Measurements from ENCODE around the gene MS4A8.
"Not testable (repeated sequence)": the region's sequence is repeated elsewhere in the genome, so short reads cannot be mapped to it uniquely, and the experiment has no call there.

Gene MS4A8, protein sequence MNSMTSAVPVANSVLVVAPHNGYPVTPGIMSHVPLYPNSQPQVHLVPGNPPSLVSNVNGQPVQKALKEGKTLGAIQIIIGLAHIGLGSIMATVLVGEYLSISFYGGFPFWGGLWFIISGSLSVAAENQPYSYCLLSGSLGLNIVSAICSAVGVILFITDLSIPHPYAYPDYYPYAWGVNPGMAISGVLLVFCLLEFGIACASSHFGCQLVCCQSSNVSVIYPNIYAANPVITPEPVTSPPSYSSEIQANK

DNA sequence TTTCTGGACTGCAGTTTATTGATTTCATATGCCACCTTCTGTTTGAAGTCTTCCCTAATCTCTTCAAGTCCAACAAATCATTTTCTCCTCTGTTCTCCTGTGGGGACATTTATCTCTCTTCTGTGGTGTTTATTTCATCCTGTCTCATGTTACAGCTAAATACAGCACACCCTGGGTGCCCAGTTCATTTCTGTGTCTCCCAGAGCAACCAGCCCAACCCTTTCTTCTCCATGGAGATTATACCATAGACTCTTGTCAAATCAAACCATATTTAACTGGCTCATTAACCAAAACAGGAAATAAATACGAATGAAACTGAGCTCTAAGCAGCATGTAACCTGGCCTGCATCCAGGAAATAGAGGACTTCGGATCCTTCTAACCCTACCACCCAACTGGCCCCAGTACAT lies at the start of gene MS4A8:
Gene MS4A8 (plus strand): TSS at position 329 of the 408 bp plus-strand sequence. CDS start 1,249 bp downstream, outside the sequence.
- no peak for DNase-seq (ENCODE audit: low spot score)

DNA sequence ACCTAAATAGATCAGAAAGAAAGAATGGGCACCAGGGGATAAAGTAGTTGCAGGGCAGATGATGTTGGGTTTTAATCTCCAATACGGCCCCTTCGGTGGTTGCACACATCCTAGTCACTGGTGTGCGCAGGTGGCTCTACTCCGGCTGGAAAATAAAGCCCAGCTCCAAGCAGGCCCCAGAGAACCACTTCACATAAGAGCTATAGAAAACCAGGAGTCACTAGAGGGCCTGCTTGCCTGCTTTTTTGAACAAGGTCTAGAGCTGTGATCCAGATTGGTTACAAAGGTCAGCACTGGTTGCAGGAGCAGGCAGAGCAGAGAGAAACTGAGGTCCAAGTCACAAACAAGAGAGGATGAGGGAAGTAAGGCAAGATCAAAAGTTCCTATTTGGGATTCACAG lies 41.5 kb upstream of the MS4A8 start:
- DNase-seq (ENCODE audit: low spot score), result no peak

DNA sequence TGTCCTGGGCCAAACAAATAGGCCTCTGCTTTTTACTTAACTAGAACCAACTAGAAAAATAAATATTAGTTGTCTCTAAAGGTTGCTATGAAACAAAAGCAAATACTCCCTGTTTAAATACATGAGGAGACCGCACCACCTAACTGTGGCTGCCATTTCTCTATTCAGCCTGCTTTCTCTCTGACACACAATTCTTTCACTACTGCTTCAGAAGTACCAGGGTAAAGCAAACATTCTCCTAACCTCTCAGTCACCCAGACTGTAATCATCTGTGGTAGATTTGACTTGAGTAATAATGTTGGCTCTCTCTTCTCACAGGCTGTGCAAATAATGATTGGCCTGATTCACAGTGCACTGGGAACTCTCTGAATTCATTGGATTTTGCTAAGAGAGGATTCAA lies 41.0 kb upstream of the MS4A8 start:
- DNase-seq (ENCODE audit: low spot score), result no peak

DNA sequence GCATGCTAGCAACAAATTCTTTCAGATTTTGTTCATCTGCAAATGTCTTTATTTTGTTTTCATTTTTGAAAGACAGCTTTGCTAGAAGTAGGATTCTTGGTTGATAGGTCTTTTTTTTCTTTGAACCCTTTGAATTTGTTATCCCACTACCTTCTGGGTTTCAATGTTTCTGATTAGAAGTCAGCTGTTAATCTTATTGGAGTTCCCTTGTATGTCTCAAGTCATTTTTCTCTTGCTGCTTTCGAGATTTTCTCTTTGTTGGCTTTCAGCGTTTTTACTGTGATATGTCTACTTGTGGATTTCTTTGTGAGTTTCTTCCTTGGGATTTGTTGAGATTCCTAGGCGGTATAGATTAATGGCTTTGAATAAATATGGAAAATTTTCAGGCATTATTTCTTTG lies 27.2 kb upstream of the MS4A8 start:
- DNase-seq (ENCODE audit: low spot score), result no peak

DNA sequence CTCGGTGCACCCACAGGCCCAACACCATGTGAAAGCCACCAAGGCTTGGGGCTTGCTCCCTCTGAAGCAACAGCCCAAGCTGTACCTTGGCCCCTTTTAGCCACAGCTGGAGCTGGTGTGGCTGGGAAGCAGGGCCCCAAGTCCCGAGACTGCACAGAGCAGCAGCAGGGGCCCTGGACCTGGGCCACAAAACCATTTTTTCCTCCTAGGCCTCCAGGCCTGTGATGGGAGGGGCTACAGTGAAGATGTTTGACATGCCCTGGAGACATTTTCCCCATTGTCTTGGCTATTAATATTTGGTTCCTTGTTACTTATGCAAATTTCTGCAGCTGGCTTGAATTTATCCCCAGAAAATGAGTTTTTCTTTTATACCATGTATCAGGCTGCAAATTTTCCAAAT lies 21.2 kb upstream of the MS4A8 start:
- not testable (repeated sequence) for DNase-seq (ENCODE audit: low spot score)

GRCh38 chr11:60679879-60680278 lies 19.5 kb upstream of the MS4A8 start:
- no peak for DNase-seq (ENCODE audit: low spot score)

GRCh38 chr11:60680455-60681119 lies 18.8 kb upstream of the MS4A8 start:
- DNase-seq (ENCODE audit: low spot score), result no peak

GRCh38 chr11:60684541-60684848 lies 14.9 kb upstream of the MS4A8 start:
- DNase-seq (ENCODE audit: low spot score), result not testable (repeated sequence)

- DNase-seq (ENCODE audit: low spot score), result no peak
These were observed 7.8 kb upstream of the MS4A8 start for GRCh38 chr11:60691661-60692060.

GRCh38 chr11:60699936-60700335 lies 524 bp downstream of the MS4A8 start:
- no peak for DNase-seq (ENCODE audit: low spot score)

DNA sequence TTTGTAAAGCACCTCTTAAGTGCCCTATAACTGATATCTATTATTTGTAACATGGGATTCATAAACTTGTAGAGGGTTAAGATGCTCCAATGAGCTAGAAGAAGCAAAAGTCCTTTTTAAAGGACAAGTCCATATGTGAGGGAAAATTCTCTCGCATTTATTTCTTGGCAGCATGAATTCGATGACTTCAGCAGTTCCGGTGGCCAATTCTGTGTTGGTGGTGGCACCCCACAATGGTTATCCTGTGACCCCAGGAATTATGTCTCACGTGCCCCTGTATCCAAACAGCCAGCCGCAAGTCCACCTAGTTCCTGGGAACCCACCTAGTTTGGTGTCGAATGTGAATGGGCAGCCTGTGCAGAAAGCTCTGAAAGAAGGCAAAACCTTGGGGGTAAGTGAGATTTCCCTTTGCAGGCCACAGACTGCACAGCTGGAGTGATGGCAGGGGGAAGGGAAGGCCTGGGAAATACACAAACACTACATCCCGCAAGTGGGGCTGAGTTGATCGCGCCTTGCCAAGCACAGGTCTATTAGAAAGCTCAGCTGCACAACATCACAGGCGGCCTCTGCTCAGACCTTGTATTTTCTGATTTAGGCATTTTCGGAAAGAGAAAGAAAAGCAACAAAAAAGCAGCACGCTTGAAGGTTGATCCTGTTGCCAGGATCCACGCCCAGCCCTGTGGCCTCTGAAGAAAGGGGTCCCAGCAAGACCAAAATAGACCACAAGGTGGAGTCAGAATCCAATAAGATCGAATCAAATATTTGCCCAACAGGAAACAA lies 1.5 kb downstream of the MS4A8 start:
- peak; percentile 60 for DNase-seq (ENCODE audit: low spot score)

GRCh38 chr11:60701469-60701818 lies 2.0 kb downstream of the MS4A8 start:
- DNase-seq (ENCODE audit: low spot score), result no peak

GRCh38 chr11:60703374-60703773 lies 4.0 kb downstream of the MS4A8 start:
- no peak for DNase-seq (ENCODE audit: low spot score)

- DNase-seq (ENCODE audit: low spot score), result no peak
These were observed 6.5 kb downstream of the MS4A8 start for GRCh38 chr11:60705895-60706294.

DNA sequence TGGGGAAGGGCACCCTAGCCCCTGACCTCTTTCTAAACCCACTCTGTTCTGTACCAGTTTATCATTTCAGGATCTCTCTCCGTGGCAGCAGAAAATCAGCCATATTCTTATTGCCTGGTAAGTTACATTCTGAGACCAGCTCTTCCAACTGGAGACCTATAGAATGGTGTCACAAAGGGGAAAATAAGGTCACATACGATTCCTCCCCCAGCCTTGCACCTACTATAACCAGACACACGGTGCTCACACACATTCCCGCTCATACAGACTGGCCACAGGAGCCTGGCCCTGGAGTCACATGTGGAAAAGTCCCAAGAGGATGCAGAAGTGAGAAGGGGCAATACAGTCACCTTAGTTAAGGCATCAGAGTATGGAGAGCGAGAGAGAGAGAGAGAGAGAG lies 7.5 kb downstream of the MS4A8 start:
- no peak for DNase-seq (ENCODE audit: low spot score)

- no peak for DNase-seq (ENCODE audit: low spot score)
These were observed 11.1 kb downstream of the MS4A8 start for GRCh38 chr11:60710482-60710881.

DNA sequence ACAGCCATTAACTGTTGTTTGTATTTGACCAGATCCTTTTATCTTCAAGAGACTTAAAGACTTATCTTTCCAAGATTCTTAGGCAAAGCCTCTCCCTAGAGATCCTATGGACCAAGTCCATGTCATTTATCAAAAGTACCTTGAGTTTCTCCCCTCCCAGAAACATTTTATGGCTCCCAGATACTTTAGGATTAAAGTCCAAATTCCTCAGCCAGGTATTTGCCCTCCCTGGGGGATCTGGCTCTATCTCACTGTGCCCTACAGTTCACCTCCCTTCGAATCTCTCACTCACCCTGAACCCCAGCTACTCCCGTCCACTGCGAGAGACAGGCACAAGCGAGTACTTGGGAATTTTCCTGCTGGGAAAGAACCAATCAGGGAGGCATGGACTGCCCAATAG lies 11.9 kb downstream of the MS4A8 start:
- DNase-seq (ENCODE audit: low spot score), result no peak

GRCh38 chr11:60713423-60713822 lies 14.0 kb downstream of the MS4A8 start:
- not testable (repeated sequence) for DNase-seq (ENCODE audit: low spot score)

GRCh38 chr11:60717956-60718355 lies 18.5 kb downstream of the MS4A8 start:
- no peak for DNase-seq (ENCODE audit: low spot score)

- no peak for DNase-seq (ENCODE audit: low spot score)
These were observed 19.3 kb downstream of the MS4A8 start for GRCh38 chr11:60718524-60719316.

GRCh38 chr11:60719391-60719790 lies 20.0 kb downstream of the MS4A8 start:
- no peak for DNase-seq (ENCODE audit: low spot score)

GRCh38 chr11:60720460-60720859 lies 21.0 kb downstream of the MS4A8 start:
- no peak for DNase-seq (ENCODE audit: low spot score)

GRCh38 chr11:60724420-60724819 lies 25.0 kb downstream of the MS4A8 start, which contains the start of gene MS4A18:
MS4A18 (plus strand) TSS chr11:60724720.
- no peak for DNase-seq (ENCODE audit: low spot score)

Measured in D341Med (cell line).